NCI-H2227 treated with DMSO at 0.1 percent for 48 hours (cell line): ENCODE measurements around the gene EBF3.

ENCODE experiments used
- DNase-seq: peaks from one replicate; lab custom pipeline; 2025; lab: John Stamatoyannopoulos, UW

Gene EBF3

GRCh38 chr10:129796710-129797420 is 167.2 kb downstream of the EBF3 start:
- no peak for DNase-seq

- no peak for DNase-seq
These were observed 170.1 kb downstream of the EBF3 start for GRCh38 chr10:129793996-129794395.

- DNase-seq: no peak
These were observed 170.6 kb downstream of the EBF3 start for GRCh38 chr10:129793479-129793878.

- DNase-seq: no peak
These were observed 171.2 kb downstream of the EBF3 start for GRCh38 chr10:129792864-129793263.

- DNase-seq: no peak
These were observed 171.9 kb downstream of the EBF3 start for GRCh38 chr10:129792141-129792540.

- no peak for DNase-seq
These were observed 173.2 kb downstream of the EBF3 start for GRCh38 chr10:129790715-129791446.

GRCh38 chr10:129788215-129788614 is 175.9 kb downstream of the EBF3 start:
- DNase-seq: no peak

GRCh38 chr10:129787557-129787956 is 176.5 kb downstream of the EBF3 start:
- no peak for DNase-seq

- DNase-seq: no peak
These were observed 177.9 kb downstream of the EBF3 start for GRCh38 chr10:129786216-129786615.

GRCh38 chr10:129785536-129785981 is 178.5 kb downstream of the EBF3 start:
- no peak for DNase-seq
